Activated CD4-positive, alpha-beta T cell treated with anti-CD3 and anti-CD28 coated beads for 48 hours (primary cell): Measurements from ENCODE around the gene CDK5RAP2.
A peak's percentile ranks its signal among the peaks of the same experiment; 100 is the strongest.
"Not testable (repeated sequence)": the region's sequence is repeated elsewhere in the genome, so short reads cannot be mapped to it uniquely, and the experiment has no call there.

Experiments used
- DNase-seq: peaks from one replicate; pipeline ENCODE4 v3.0.0-alpha.2; 2020

Gene CDK5RAP2

DNA sequence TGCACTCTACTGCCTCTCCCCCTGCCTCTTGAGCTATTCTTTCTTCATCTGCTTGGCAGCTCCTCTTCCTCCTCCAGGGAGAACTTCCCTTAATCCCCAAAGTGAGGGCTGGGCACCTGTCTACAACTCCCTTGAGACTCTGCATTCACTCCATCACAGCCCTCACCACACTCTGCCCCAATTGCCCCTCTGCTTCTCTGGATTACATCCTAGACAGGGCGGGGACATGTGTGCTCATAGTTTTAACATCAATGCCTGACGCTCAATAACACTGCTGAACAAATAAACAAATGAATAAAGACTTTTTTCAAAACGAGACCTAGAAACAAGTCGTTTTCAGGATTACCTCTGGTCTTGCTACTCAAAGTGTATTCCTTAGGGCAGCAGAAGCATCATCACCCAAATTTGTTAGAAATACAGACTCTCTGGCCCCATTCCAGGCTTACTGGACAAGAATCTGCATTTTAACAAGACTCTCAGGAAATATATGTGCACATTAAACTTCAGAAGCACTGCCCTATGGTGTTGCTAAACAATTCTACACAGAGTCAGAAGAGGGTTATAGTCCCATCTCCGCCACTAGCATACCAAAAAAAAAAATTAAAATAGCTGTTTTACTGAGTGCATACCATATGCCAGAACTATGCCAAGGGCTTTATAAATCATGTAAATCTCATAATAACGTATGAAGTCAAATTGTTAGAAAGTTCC, 115.6 kb downstream of the CDK5RAP2 start:
- DNase-seq: no peak

DNA sequence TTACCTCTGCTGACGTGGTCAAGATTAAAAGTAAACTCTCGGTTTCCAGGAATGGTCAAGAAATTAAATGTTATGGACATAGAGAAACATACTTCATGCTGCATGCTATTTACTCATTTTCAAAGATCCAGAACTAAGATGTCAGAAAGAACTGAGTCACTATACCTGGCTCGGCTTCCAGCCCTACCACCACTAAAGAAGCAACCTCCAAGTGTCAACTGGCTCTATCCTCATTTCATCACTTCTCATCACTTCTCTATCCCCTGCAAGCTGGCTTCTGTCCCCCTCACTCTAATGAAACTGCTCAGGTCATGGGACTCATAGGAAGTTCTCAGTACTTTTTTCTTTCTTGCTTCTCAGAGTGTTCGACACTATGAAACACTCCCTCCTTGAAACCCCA, 116.2 kb downstream of the CDK5RAP2 start:
- no peak for DNase-seq

DNA sequence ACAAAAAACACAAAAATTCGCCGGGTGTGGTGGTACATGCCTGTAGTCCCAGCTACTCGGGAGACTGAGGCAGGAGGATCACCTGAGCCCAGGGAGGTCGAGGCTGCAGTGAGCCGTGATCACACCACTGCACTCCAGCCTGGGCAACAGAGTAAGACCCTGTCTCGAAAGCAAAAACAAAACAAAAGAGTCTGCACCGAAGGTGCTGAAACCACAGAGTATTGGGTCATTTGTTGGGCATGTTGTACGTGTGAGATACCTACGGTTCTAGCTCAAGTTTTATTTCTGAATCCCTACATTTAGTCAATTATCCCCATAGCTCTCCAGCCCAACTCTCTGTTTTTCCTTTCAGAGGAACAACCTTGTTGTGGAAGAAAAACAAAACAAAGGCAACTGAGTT, 118.3 kb downstream of the CDK5RAP2 start:
- not testable (repeated sequence) for DNase-seq

GRCh38 chr9:120456218-120456617, 123.7 kb downstream of the CDK5RAP2 start:
- no peak for DNase-seq

GRCh38 chr9:120454467-120454866, 125.5 kb downstream of the CDK5RAP2 start:
- no peak for DNase-seq

DNA sequence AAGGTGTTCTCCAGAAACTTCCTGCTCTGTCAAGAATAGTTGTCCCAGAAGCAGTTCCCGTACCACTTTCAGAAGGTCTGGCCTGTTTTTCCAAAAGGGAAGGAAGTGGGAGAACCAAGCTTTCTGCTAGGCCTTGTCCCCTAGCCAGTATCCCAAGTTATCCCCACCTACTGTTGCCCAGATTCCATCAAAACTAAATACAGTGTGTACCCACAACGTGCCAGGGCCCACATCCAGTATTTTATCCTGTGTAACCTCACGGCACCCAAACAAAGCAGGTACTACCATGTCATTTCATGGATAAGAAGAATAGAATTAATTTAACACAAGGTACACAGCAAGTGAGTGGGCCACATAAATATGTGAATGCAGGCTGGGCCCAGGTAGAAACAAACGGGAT, 126.2 kb downstream of the CDK5RAP2 start:
- DNase-seq: no peak

GRCh38 chr9:120452631-120453030, 127.3 kb downstream of the CDK5RAP2 start:
- no peak for DNase-seq

DNA sequence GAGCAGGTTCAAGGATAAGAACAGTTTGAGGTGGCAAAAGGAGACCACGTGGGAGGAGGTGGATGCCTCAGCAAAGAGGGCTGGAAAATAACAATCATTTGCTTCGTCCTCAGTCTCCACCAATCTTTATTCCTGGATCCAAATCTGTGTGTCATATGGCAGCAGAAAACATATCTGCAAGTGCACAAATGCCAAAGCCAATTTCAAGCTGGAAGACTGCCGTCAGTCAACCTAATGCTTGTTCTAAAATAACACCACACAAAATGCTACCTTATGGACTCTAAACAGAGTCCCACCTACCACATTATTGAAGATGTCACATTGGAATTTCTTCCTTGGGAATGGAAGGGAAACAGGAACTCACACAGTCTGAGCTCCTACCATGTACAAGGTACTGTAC, 129.1 kb downstream of the CDK5RAP2 start:
- DNase-seq: no peak

DNA sequence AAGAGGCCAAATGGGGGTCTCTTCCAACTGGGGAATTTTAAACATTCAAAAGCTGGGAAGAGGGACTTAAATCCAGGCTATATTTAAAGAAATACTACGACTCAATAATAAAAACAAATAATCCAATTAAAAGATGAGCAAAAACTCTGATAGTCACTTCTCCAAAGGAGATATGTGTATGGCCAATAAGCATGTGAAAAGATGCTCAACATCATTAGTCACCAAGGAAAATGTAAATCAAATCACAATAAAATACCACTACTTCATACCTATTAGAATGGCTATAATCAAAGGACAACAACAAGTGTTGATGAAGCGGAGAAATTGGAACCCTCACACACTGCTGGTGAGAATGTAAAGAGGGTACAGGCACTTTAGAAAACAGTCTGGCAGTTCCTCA, 130.4 kb downstream of the CDK5RAP2 start:
- DNase-seq: no peak

DNA sequence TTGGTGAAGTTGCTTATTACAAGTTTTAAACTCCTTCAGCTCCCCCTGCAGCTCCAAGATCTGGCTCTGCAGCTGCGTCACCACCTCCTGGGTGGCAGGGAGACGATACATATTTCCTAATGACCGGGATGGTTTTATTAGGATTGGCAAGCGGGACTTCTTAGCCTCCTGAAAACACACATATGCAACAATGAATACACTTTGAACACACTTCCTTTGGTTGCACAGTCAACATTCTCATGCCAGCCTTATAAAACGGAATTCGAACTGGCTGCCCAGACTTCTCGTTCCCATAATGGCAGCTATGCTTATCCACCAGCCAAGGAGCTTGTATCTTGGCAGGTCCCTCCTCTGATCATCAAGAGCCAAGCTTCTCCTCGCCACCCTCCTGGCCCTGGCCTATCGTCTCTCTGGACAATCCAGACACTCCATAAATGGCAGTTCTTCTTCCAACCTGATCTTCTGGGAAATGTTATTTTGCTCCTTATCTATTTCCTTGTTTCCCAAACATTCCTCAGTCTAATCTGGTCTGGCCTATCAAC, 131.9 kb downstream of the CDK5RAP2 start:
- no peak for DNase-seq

DNA sequence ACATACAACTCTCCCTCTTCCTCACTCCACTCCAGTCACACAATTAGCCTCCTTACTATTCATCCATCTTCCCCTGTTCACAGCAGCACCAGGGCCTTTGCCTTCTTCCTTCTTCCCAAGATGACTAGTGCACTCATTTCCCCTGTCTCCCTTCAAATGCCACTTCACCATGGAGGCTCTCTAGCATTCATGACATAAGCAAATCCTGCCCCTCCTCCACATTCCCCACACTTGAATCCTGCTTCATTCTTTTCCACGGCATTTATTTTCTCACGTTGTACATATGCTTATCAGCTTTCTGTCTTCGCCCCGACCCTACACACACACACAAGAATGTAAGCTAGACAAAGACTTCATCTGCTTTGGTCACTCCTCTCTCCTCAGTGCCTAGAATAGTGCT, 133.3 kb downstream of the CDK5RAP2 start:
- DNase-seq: no peak

GRCh38 chr9:120443976-120444375, 136.0 kb downstream of the CDK5RAP2 start:
- DNase-seq: no peak

- DNase-seq: no peak
Measured at GRCh38 chr9:120443489-120443888, 136.5 kb downstream of the CDK5RAP2 start.

DNA sequence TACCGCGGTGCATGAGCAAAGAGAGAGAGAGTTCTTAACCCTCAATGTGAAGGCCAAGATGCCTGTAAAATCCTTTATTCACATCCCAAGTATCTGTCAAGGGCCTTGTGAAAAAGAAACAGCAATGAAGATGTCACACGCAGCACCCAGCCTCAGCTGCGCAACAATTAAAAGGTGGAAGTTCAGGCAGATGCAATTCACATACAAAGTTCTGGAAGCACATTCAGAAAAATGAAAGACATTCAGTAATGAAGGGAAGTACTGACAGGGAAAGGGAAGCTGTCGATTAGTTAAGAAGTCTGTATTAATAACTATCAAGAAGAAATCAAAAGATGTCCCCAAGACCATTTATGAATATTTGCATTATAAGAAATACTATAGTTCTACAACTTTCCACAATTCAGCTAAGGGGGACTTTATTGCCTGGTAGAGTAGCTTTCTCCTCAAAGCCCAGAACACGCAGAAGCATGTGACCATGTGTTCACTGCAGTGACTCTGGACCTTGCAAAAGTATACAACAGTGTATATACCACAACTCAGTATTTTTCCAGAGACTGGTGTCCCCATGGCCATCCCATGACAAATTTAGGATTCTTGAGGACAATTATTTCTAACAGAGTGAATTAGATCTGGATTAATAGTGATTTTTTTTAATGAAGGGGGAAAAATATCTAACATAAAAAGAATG, 137.5 kb downstream of the CDK5RAP2 start:
- no peak for DNase-seq

DNA sequence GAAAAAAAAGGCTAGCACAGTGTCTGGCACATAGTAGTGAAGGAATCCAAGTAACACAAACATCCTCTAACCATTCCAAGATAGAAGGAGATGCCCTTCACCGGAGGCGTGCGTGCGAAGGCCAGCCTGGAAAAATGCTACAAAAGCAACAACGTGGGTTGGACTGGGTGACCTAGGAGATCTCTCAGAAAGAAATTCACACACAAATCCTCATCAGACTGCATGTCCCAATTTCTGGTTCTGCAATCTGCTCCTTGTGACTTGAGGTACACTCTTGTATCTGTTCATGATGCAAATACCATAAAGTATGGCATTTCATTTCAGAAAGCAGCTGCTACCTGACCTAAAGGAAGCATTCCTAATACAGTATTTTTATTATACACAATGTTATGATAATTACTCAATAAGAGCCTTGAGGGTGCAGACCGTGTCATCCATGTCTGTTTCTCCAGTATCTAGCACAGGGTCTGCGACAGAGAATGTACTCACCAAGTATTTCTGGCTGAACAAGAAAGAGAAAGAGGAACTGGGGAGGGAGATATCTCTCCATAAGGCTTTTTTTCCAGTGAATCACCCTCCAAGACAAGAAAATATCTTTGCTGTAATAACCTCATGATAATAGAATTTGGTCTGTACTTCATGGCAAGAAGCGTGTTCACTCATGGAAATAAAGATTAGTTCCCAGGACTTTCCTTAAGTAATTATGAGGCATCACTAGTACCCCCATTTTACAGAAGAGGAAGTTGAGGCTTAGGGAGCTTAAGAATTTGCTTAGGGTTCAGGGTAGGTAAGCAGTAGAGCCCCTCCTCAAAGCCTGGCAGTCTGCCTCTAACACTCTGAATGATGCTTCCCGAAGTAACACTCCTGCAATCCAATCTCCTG, 138.3 kb downstream of the CDK5RAP2 start:
- no peak for DNase-seq

DNA sequence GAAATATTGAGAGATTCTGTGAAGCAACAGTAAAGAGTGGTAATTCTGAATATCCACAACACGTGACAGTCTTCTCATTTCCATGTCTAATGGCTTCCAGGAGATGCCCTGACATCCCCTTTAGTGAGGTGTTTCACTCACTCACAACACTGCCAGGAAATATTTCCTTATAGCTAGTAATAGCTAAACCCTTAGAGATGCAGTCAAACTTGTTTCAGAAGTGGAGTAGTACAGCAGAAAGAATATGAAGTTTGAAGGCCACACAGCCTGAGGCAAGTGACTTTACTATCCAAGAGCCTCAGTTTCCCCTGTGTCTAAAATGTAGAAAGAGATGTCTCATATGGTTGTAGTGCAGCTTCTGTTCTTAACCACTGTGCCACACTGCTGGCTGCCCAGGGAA, 139.2 kb downstream of the CDK5RAP2 start:
- DNase-seq: no peak

- no peak for DNase-seq
Measured at GRCh38 chr9:120439926-120440325, 140.0 kb downstream of the CDK5RAP2 start.

- DNase-seq: peak; percentile 36
Measured at GRCh38 chr9:120438836-120439546, 141.0 kb downstream of the CDK5RAP2 start.

- no peak for DNase-seq
Measured at GRCh38 chr9:120438111-120438510, 141.9 kb downstream of the CDK5RAP2 start.

GRCh38 chr9:120436983-120437475, 142.9 kb downstream of the CDK5RAP2 start:
- no peak for DNase-seq

GRCh38 chr9:120436446-120436845, 143.5 kb downstream of the CDK5RAP2 start:
- DNase-seq: no peak

DNA sequence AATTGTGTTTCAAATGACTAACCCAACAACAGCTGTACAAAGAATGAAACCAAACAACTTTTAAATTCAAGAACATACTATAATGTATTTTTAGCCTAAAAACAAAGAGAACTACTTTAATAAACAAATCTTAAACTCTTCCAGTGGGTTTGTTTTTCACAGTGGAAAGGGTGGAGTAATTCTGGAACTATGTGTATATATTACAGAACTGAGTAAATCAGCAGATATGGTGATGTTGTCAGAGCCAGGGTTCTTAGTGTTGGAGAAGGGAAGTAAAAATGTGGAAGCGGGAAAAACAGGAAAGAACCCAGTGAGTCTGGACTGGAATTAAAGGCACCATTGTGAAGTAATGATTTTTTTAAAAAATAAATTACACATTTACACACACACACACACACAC, 144.9 kb downstream of the CDK5RAP2 start:
- no peak for DNase-seq

- no peak for DNase-seq
Measured at GRCh38 chr9:120434532-120434931, 145.4 kb downstream of the CDK5RAP2 start.
